IPS-15b (cell line): ENCODE measurements around the gene TXNDC16.
A peak's percentile ranks its signal among the peaks of the same experiment; 100 is the strongest.

Experiments used
- H3K27me3 ChIP-seq: one replicate; pipeline ENCODE4 v1.6.1; 2013; ENCODE audit warnings: low read length; ENCODE audit not compliant: control insufficient read depth, insufficient read depth
- H3K36me3 ChIP-seq: one replicate; pipeline ENCODE4 v1.6.1; 2013; ENCODE audit warnings: low read length; ENCODE audit not compliant: control insufficient read depth, insufficient read depth
- H3K4me1 ChIP-seq: one replicate; pipeline ENCODE4 v1.6.1; 2013; ENCODE audit warnings: mild to moderate bottlenecking, low read length; ENCODE audit not compliant: control insufficient read depth, insufficient read depth
- H3K4me3 ChIP-seq: one replicate; pipeline ENCODE4 v1.5.1; 2013; ENCODE audit warnings: low read depth, low read length
- H3K9ac ChIP-seq: one replicate; pipeline ENCODE4 v1.6.1; 2013; ENCODE audit warnings: low read depth, mild to moderate bottlenecking, low read length
- H3K9me3 ChIP-seq: one replicate; pipeline ENCODE4 v1.6.1; 2013; ENCODE audit warnings: mild to moderate bottlenecking, low read length; ENCODE audit not compliant: control insufficient read depth, insufficient read depth

The TXNDC16 gene

DNA sequence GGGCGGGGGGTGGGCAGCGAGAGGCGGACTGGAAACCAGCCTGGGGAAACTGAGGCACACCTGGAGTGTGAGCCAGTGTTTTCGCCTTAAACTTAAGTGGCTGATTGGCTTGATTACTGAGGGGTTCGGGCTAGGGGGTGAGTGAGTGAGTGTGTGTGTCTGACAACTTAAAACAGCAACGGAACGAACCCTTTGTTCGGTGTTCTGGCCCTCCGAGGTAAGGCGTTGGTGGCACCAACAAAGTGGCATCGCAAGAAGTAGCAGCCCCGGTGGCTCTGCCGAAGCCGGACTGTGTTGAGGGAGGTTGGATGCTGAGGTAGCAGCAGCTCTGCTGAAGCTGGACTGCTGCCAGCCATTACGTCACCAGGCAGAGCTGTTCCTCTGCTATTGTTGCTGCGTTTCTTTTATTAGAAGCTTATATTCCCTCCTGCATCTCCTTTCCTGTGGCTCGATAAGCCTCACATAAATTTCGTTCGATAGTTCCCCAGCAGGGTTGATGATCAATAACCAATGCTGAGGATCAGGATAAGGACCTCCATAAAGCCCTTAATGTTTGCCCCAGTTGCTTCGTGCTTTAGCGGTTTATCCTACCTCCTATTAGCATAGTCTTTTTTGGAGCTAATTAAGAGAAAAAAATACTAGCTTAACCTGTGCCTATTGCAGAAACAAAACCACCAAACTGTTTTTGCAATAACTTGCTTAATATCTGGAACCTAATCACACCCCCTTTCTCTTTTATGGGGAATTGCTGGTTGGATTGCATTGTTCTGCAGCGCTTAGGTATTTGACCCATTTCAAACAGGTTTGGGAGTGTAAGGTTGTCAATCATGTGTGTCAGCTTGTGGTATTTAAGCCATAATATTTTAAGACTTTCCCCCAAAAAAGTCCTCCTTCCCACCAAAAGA, 1.6 kb upstream of the TXNDC16 start:
- H3K4me1 ChIP-seq: no peaks in the 10 kb centered on the region
- H3K9me3 ChIP-seq: no peaks in the 10 kb centered on the region
- H3K4me3 ChIP-seq: peak overlapping the region; percentile 72
- H3K9ac ChIP-seq: no peak overlapping the region
- peaks cover 11% of the 10 kb centered on the region for H3K27me3 ChIP-seq
- H3K36me3 ChIP-seq: no peaks in the 10 kb centered on the region

GRCh38 chr14:52553002-52553670, 831 bp upstream of the TXNDC16 start:
- no peaks in the 10 kb centered on the region for H3K4me1 ChIP-seq
- peaks cover 11% of the 10 kb centered on the region for H3K27me3 ChIP-seq
- no peak overlapping the region for H3K9ac ChIP-seq
- no peaks in the 10 kb centered on the region for H3K36me3 ChIP-seq
- H3K9me3 ChIP-seq: no peaks in the 10 kb centered on the region
- peak overlapping the region; percentile 72 for H3K4me3 ChIP-seq

DNA sequence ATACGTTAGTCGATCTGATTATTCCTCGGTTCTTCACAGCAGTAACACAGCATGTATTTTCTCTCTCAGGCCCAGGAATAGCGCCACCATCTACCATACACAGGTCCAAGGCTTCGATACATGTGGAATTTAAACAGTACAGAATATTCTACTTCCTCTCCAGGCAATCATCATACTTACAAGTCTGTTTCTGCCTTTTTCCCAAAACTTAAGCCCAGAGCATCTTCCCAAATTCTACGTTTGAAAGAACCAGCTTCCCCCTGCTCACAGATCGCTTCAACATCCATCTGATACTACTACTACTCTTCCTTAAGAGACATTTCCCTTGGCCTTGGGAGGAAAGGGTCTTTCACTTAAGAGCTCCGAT, 626 bp downstream of the TXNDC16 start:
- Histone ChIP-seq H3K36me3 (no peaks in the 10 kb centered on the region), H3K4me1 (no peaks in the 10 kb centered on the region), H3K9me3 (no peaks in the 10 kb centered on the region), H3K4me3 (peak overlapping the region; percentile 85), H3K27me3 (peaks cover 11% of the 10 kb centered on the region), H3K9ac (peak overlapping the region; percentile 63)

DNA sequence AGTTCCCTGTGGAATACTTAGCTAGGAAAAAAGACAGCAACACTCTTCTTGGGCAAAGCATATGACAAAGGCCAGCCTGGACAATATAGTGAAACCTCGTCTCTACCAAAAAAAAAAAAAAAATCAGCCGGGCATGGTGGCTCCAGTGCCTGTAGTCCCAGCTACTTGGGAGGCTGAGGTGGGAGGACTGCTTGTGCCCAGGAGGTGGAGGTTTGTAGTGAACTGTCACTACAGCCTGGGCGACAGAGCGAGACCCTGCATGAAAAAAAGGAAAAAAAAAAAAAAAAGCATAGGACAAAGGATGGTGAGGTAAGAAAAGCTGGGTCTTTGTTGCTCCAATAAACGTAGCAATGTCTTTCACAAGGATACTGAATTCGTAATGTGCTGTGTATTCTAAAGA, 1.1 kb downstream of the TXNDC16 start:
- no peak overlapping the region for H3K9ac ChIP-seq
- H3K27me3 ChIP-seq: peaks cover 11% of the 10 kb centered on the region
- no peaks in the 10 kb centered on the region for H3K36me3 ChIP-seq
- H3K4me1 ChIP-seq: no peaks in the 10 kb centered on the region
- H3K9me3 ChIP-seq: no peaks in the 10 kb centered on the region
- H3K4me3 ChIP-seq: peak overlapping the region; percentile 85

DNA sequence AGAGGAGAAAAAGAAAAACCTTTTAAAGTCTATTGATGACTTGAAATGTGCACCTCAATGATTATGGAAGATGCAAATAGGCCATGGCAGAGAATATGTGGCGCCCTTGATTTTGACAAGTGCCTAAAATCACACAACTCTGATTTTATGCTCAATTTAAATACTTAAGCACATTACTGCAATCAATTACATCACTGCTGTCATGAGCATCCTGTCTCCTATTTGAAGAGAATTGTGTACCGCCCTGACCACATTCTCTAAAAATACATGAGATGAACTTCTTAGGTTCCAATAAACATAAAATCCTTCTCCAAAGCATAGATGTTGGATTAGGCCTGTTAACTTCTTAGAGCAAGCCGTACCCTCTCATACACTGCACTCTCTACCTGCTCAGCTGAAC, 1.6 kb downstream of the TXNDC16 start:
- H3K9me3 ChIP-seq: no peaks in the 10 kb centered on the region
- H3K9ac ChIP-seq: no peak overlapping the region
- H3K36me3 ChIP-seq: no peaks in the 10 kb centered on the region
- H3K4me1 ChIP-seq: peaks cover 4% of the 10 kb centered on the region
- peak overlapping the region; percentile 85 for H3K4me3 ChIP-seq
- H3K27me3 ChIP-seq: peaks cover 11% of the 10 kb centered on the region

DNA sequence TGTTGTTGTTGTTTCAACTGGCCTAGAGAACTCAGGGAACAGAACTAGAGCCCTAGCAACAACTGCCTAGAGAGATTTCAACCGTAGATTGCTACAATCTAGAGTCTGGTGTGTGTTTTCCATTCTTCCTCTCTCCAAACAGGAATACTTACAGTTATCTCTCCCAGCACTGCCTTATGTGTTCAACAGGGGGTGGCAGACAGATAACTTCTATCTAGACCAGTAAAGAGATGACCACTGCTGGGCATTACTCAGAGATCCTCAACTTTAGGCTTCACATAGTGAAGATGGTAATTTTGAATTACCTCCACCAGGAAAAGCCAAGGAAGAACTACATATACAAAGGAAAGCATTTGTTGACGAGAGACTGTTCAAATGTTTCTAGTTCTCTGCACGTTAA, 4.8 kb downstream of the TXNDC16 start:
- Histone ChIP-seq H3K36me3 (no peaks in the 10 kb centered on the region), H3K4me3 (no peak overlapping the region), H3K27me3 (no peaks in the 10 kb centered on the region), H3K4me1 (peaks cover 5% of the 10 kb centered on the region), H3K9ac (no peak overlapping the region), H3K9me3 (no peaks in the 10 kb centered on the region)

DNA sequence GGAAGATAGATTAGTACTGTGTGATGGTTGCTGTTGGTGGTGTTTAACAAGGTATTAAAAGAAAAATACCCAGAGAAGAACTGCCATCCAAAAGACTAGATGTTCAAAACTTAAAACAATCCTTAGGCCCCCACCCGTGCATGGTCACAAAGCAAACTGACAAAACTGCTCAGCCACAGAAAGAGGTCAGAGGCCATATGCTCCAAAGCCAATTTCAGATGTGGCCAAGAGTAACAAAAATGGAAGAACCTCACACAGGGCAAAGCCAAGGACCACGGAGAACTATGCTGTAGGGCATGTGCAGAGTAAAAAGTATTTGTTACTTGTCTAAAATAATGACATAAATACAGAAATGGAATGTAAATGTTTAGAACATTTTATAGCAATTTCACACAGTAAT, 5.3 kb downstream of the TXNDC16 start:
- no peak overlapping the region for H3K9ac ChIP-seq
- H3K36me3 ChIP-seq: no peaks in the 10 kb centered on the region
- H3K9me3 ChIP-seq: no peaks in the 10 kb centered on the region
- no peaks in the 10 kb centered on the region for H3K27me3 ChIP-seq
- no peak overlapping the region for H3K4me3 ChIP-seq
- H3K4me1 ChIP-seq: peaks cover 5% of the 10 kb centered on the region

- H3K36me3 ChIP-seq: no peaks in the 10 kb centered on the region
- H3K4me1 ChIP-seq: peaks cover 5% of the 10 kb centered on the region
- no peak overlapping the region for H3K9ac ChIP-seq
- H3K9me3 ChIP-seq: no peaks in the 10 kb centered on the region
- H3K27me3 ChIP-seq: no peaks in the 10 kb centered on the region
- H3K4me3 ChIP-seq: no peak overlapping the region
Measured at GRCh38 chr14:52546318-52546670, 6.0 kb downstream of the TXNDC16 start.

DNA sequence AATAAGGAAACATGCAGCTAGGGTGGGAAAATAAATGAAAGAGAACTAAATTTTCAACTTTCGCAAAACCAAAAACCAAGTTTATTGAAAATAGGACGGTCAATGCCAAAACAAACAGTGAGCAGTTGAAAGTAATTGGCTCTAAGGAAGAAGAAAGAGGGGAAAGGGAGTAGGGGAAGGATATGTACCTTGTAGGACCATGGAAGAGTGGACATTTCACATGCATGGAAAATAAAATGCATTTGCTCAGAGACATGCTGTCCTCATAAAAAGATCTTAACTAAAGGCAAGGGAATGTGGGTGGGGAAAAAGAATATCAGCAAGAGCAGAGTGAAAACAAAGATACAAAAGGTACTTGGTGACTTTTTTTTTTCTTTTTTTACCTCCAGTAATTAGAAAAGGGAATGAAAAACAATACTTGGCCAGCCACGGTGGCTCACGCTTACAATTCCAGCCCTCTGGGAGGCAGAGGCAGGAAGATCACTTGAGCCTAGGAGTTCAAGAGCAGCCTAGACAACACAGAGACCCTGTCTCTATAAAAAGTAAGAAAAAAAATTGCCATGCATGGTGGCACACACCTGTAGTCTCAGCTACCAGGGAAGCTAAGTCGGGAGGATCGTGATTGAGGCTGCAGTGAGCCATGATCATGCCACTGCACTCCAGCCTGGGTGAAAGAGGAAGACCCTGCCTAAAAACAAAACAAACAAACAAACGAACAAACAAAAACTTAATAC, 6.6 kb downstream of the TXNDC16 start:
- Histone ChIP-seq H3K9me3 (no peaks in the 10 kb centered on the region), H3K27me3 (no peaks in the 10 kb centered on the region), H3K9ac (no peak overlapping the region), H3K4me1 (peaks cover 5% of the 10 kb centered on the region), H3K4me3 (no peak overlapping the region), H3K36me3 (no peaks in the 10 kb centered on the region)

GRCh38 chr14:52538623-52539022, 13.7 kb downstream of the TXNDC16 start:
- H3K27me3 ChIP-seq: no peaks in the 10 kb centered on the region
- H3K36me3 ChIP-seq: no peaks in the 10 kb centered on the region
- no peaks in the 10 kb centered on the region for H3K9me3 ChIP-seq
- peaks cover 2% of the 10 kb centered on the region for H3K4me1 ChIP-seq
- H3K4me3 ChIP-seq: no peak overlapping the region
- no peak overlapping the region for H3K9ac ChIP-seq

GRCh38 chr14:52536269-52536668, 16.0 kb downstream of the TXNDC16 start:
- no peaks in the 10 kb centered on the region for H3K36me3 ChIP-seq
- H3K27me3 ChIP-seq: no peaks in the 10 kb centered on the region
- no peak overlapping the region for H3K9ac ChIP-seq
- H3K4me3 ChIP-seq: no peak overlapping the region
- H3K4me1 ChIP-seq: peaks cover 2% of the 10 kb centered on the region
- H3K9me3 ChIP-seq: no peaks in the 10 kb centered on the region
